ENCODE results near the gene PRPF39.

PRPF39 gene

GRCh38 chr14:45065956-45066355 is 18.0 kb upstream of the PRPF39 start:
- no peaks in the 10 kb centered on the region for H3K27me3 ChIP-seq (ENCODE audit: control insufficient read depth, insufficient read depth, low read length)
- no peak overlapping the region for H3K4me2 ChIP-seq (ENCODE audit: low read length)
- no peak overlapping the region for H2AFZ ChIP-seq
- no peak overlapping the region for H3K27ac ChIP-seq
- H3K9ac ChIP-seq = no peak overlapping the region
- no peaks in the 10 kb centered on the region for H3K36me3 ChIP-seq (ENCODE audit: control insufficient read depth, insufficient read depth, low read length)
- peaks cover 6% of the 10 kb centered on the region for H3K79me2 ChIP-seq
- no peaks in the 10 kb centered on the region for H3K9me3 ChIP-seq (ENCODE audit: control insufficient read depth, low read length)
- H3K4me1 ChIP-seq = no peaks in the 10 kb centered on the region
- no peak overlapping the region for H3K4me3 ChIP-seq (ENCODE audit: low read depth, low read length)
- no peak for TF ChIP-seq CTCF (IDR thresholded peaks at IDR 0.05)

DNA sequence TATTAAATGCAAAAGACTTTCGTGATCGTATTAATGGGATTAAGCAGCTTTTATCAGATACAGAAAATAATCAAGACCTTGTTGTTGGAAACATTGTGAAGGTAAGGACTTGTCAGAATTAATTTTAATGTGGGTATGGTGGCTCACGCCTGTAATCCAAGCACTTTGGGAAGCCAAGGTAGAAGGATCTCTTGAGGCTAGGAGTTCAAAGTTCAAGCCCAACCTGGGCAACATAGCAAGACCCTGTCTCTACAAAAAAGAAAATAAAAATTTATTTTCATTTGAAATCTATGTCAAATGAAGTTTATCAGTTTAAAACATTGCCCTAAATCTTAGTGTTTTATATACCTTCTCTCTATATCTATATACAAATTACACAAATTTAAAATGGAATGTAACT is 17.2 kb upstream of the PRPF39 start:
- Histone ChIP-seq H3K79me2 (peaks cover 6% of the 10 kb centered on the region), H3K4me2 (ENCODE audit: low read length) (no peak overlapping the region), H3K27ac (no peak overlapping the region), H3K4me3 (ENCODE audit: low read depth, low read length) (no peak overlapping the region), H3K9me3 (ENCODE audit: control insufficient read depth, low read length) (no peaks in the 10 kb centered on the region), H3K27me3 (ENCODE audit: control insufficient read depth, insufficient read depth, low read length) (no peaks in the 10 kb centered on the region), H2AFZ (no peak overlapping the region), H3K36me3 (ENCODE audit: control insufficient read depth, insufficient read depth, low read length) (no peaks in the 10 kb centered on the region), H3K9ac (no peak overlapping the region), H3K4me1 (no peaks in the 10 kb centered on the region)
- TF ChIP-seq CTCF (IDR thresholded peaks at IDR 0.05) = no peak

DNA sequence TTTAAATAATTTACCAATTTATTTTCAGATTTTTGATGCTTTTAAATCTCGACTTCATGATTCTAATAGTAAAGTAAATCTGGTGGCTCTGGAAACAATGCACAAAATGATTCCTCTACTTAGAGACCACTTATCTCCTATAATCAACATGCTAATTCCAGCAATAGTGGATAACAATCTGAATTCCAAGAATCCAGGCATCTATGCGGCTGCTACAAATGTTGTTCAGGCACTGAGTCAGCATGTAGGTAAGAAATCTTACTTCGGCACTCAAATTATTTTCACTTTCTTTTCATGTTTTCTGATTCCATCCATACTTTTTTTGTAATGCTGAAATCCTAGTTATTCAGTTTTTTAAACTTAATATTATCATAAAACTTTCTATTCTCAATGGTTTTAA is 15.5 kb upstream of the PRPF39 start:
- H3K27ac ChIP-seq = no peak overlapping the region
- H3K9me3 ChIP-seq (ENCODE audit: control insufficient read depth, low read length) = no peaks in the 10 kb centered on the region
- H3K36me3 ChIP-seq (ENCODE audit: control insufficient read depth, insufficient read depth, low read length) = no peaks in the 10 kb centered on the region
- H3K4me1 ChIP-seq = no peaks in the 10 kb centered on the region
- no peak overlapping the region for H3K9ac ChIP-seq
- H3K4me2 ChIP-seq (ENCODE audit: low read length) = peak overlapping the region; percentile 48
- H2AFZ ChIP-seq = no peak overlapping the region
- H3K27me3 ChIP-seq (ENCODE audit: control insufficient read depth, insufficient read depth, low read length) = no peaks in the 10 kb centered on the region
- peak overlapping the region; percentile 36 for H3K4me3 ChIP-seq (ENCODE audit: low read depth, low read length)
- H3K79me2 ChIP-seq = peaks cover 4% of the 10 kb centered on the region
- no peak for TF ChIP-seq CTCF (IDR thresholded peaks at IDR 0.05)

GRCh38 chr14:45070215-45070614 is 13.7 kb upstream of the PRPF39 start:
- Histone ChIP-seq H3K36me3 (ENCODE audit: control insufficient read depth, insufficient read depth, low read length) (no peaks in the 10 kb centered on the region), H3K27ac (no peak overlapping the region), H3K4me2 (ENCODE audit: low read length) (no peak overlapping the region), H3K4me3 (ENCODE audit: low read depth, low read length) (no peak overlapping the region), H3K9ac (no peak overlapping the region), H3K27me3 (ENCODE audit: control insufficient read depth, insufficient read depth, low read length) (no peaks in the 10 kb centered on the region), H2AFZ (no peak overlapping the region), H3K9me3 (ENCODE audit: control insufficient read depth, low read length) (no peaks in the 10 kb centered on the region), H3K4me1 (no peaks in the 10 kb centered on the region), H3K79me2 (no peaks in the 10 kb centered on the region)
- TF ChIP-seq CTCF (IDR thresholded peaks at IDR 0.05) = no peak

DNA sequence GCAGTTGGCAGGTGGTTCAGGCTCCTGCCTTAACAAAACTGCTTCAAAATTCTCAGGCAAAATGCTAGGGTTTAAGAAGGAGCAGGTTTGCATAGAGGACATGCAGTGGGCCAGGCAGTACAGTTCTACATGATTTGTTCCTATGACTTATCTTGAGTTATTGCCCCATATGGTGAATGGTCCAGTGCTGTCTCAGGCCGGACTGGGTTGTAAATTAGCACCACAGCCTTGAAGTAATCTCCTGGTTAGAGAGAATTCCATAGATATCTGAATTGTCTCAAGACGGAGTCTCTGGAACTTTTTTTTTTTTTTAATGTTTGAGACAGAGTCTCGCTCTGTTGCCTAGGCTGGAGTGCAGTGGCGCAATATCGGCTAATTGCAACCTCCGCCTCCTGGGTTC is 11.8 kb upstream of the PRPF39 start:
- no peak for TF ChIP-seq CTCF (IDR thresholded peaks at IDR 0.05)
- no peak overlapping the region for H3K27ac ChIP-seq
- no peaks in the 10 kb centered on the region for H3K4me1 ChIP-seq
- H2AFZ ChIP-seq = no peak overlapping the region
- no peaks in the 10 kb centered on the region for H3K9me3 ChIP-seq (ENCODE audit: control insufficient read depth, low read length)
- no peaks in the 10 kb centered on the region for H3K36me3 ChIP-seq (ENCODE audit: control insufficient read depth, insufficient read depth, low read length)
- H3K4me3 ChIP-seq (ENCODE audit: low read depth, low read length) = no peak overlapping the region
- H3K9ac ChIP-seq = no peak overlapping the region
- H3K4me2 ChIP-seq (ENCODE audit: low read length) = no peak overlapping the region
- H3K79me2 ChIP-seq = no peaks in the 10 kb centered on the region
- H3K27me3 ChIP-seq (ENCODE audit: control insufficient read depth, insufficient read depth, low read length) = no peaks in the 10 kb centered on the region

All from parathyroid adenoma (tissue), 2 donors.